A204.1 (cell line): ENCODE data around the gene AKAP1.
"Not testable (repeated sequence)": the region's sequence is repeated elsewhere in the genome, so short reads cannot be mapped to it uniquely, and the experiment has no call there.

Experiments
- FAIRE-seq: peaks from 2 replicates; lab custom pipeline; 2012; peaks lifted over from hg19 to GRCh38; lab: Jason Lieb, UNC

AKAP1 gene

DNA sequence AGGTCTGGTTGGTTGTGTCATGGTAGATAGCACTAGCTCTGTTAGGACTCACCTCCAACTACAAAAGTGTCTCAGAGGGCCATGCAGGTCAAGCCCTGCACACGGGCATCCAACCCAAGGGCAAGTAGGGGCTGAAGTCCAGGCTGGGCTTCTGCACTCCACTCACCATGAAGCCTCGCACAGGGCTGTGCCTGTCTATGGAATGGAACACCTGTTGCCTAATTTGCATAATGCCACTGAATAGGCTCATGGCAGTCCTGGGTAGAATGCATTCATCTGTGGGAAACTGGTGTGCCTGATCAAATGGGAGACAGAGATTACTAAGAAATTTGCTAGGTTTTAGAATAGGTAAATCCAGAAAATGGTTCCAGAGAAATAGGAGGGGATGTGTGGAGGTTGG, 8.0 kb upstream of the AKAP1 start:
- FAIRE-seq, result no peak

DNA sequence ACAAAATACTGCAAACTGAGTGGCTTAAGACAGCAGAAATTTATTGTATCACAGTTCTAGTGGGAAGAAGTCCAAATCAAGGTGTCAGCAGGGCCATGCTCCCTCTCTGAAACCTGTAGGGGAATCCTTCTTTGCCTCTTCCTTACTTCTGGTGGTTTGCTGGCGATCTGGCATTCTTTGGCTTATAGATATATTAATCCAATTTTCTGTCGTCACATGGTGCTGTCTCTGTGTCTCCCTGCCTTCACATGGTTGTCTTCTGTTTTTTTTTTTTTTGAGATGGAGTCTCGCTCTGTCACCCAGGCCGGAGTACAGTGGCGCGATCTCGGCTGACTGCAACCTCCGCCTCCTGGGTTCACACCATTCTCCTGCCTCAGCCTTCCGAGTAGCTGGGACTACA, 6.8 kb upstream of the AKAP1 start:
- FAIRE-seq, result no peak

DNA sequence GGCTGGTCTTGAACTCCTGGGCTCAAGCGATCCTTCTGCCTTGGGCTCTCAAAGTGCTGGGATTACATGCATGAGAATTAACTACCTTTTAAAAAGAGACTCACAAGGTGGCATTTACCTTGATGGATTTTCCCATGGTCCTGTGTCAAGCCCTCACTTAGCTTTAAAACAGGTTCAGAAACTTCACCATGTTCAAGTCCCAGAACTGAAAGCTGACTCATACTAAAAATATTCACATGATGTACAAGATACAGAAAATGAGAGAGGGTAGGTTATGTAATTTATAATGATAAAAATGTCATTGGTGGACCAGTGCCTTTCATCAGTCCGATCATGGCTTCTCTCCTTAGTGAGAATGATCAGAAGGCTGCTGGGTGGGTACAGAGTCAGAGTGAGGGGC, 4.3 kb upstream of the AKAP1 start:
- FAIRE-seq, result no peak

DNA sequence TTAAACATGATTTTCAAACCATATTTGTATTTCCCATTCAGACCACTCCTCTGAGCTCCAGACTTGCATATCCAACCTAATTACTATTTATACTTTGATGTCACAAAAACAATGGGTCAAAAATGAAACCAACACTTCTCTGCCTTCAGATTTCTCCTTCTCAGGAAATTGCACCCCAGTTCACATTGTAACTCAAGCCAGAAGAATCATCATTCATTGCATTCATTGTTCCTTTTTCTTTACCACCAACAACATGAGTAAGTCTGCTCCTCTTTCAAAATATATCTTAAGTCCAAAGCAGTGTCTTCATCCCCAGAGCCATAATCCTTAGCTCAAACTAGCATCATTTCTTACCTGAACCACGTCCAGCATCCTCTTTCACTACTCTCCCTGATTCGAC, 2.6 kb upstream of the AKAP1 start:
- FAIRE-seq, result no peak

DNA sequence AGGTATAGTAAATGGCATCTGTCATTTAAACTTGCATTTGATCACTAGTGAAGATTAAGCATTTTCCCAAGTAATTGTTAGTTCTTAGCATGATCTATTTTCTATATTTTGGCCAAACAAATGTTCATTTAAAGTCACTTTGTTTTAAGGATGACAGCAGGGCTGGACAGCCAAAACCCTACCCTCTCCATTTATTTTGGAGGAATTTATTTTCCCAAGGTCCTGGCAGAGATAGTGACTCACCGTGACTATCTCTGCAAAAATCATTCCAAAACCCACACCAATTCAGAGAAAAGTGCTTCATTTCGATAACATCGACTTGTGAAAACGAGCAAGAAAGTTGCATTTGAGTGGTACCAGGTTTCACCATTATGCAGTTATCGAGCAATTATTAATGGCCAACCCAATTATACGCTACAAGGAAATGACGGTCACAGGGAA, 665 bp upstream of the AKAP1 start:
- FAIRE-seq, result no peak

DNA sequence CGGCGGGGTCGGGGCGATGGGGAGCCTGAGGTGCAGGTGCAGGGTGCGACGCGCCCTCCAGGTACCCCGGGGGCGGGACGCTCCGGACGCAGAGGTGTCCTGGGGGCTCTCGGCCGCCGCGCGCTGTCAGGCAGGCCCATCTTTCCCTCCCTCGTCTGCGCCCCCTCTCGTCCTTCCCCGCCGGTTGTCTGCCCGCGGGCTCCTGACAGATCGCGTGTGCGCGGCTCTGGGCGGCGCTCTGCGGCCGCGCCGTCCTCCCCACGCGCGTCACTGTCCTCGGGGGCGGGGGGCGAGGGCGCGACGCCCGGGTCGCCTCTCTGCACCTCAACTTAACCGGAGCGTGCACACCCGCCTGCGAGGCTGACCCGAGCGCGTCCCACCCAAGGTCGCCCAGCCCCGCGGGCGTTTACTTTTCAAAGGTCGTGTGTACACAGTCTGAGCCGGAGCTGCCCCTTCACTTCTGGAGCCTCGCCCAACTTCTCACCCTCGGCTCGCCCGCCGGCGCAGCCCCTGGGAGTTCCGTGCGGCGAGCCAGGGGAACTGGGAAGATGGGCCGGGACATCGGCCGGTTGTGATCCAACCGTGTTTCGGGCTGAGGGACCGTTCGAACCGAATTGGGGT, 512 bp downstream of the AKAP1 start:
- FAIRE-seq, result no peak

DNA sequence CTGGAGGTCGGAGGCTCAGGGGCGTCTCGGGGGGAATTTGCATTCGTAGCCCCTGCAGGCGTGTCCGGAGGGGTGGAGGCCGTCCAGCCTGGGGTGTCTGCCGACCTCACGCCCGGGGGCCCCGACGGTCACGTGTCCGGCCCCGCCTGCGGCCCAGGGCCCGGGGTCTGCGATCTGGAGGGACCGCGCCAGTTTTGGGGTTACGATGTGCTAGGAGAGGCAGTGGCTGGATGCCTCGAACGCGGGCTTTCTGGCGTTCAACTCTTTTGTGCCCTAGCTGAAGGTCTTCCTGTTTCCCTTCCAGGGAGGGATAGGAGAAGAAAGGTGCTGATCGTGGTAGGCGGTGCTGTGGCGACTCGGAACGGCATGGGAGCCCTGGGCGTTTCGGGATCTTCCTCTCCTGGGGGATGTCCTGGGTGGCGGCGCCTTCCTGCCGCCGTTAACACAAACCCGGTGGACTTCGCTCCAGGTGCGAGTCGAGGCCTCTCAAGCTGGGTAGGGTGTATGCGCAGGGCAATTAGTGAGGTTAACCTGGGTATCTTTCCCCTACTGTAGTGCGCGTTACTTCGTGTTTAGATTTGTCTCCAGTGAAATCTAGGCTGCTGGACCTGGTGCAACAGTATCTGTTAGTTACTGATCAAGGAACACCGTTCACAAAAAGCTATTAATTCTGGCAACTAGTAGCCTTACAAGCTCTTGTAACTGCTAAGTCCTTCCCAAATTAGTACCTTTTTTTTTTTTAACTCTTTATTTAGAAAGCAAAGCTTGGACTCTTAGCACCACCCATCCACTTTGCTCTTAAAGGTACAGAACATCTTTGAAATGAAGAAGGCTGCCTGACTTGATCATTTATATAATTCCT, 1.3 kb downstream of the AKAP1 start:
- FAIRE-seq, result no peak

DNA sequence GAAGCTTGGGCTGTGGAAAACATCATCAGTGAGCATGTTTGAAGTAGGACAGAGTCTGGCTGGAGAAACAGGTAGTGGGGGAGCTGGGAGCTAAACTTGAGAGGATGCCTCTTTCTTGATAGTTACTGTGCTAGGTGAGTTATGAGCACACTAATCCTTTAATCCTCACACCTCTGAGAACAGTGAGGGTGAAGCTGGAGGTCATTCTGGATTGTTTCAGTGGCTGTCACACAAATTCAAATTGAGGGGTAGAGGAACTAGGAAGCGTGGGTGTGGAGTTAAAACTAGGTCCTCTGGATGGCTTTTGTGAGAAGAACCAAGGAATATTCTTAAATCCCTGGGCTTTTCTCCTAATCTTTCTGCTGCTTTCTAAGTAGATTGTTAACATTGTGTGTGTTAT, 3.3 kb downstream of the AKAP1 start:
- no peak for FAIRE-seq

DNA sequence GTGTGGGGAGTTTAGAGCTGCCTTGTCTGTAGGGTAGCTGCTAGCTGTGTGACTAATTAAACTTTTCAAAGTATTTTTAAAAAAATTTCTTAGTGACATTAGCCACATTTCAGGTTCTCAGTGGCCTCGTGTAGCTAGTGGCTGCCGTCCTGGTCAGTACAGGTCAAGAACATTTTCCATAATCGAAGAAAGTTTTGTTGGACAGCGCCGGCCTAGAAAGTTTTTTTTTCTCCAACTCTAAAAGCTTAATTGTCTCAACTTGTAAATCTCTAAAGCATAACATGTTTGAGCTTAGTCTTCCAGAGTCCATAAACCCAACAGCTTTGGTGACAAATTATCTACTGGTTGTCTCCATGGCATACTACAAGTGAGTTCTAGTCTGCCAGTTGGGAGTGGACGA, 4.3 kb downstream of the AKAP1 start:
- FAIRE-seq, result no peak

DNA sequence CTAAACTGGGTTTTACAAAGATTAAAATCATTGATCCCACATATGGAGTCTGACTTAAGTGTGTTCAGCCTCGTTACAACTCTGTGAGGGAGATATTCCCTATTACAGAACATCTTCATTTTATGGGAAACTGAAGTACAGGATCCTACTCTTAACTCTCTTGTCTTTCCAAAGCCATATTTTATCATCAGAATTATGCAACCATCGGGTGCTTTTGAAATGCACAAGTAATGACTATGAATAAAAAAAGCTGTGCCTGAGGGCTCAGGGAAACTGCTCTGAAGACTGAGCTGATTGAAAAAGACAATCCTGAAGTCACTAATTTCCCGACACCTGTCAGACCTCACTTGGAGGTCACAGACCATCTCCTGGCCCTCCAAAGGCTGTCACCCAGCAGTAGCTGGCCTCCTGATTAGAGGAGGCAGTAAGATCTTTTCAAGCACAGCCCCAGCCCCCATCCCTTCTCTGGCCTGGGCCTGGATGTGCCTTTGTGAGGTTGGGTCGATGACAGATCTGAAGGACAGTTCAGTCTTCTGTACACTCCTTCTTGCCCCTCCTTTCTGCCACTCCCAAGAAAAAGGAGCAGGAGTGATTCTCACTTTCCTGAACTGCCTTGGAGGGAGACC, 5.6 kb downstream of the AKAP1 start:
- FAIRE-seq, result no peak

DNA sequence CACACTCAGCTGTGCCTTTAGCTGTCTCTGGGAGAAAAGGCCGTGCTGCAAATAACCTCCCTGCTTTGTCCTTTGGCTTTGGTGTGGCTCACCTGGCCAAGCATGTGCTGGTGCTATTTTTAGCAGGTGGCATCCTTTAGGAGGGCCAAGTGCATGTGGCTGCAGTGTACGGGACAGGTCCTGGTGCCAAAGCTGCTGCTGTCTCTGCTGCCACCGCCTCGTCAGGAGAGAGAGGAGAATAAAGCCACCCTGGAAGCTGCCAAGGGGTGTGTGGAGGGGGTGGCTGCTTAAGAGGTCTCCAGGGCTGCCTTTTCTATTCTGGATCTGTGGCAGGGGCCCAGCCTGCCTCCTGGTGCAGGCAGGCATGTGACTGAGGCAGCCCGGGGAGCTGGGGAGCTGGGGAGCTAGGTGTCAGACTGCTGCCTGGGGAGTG, 6.2 kb downstream of the AKAP1 start:
- no peak for FAIRE-seq

DNA sequence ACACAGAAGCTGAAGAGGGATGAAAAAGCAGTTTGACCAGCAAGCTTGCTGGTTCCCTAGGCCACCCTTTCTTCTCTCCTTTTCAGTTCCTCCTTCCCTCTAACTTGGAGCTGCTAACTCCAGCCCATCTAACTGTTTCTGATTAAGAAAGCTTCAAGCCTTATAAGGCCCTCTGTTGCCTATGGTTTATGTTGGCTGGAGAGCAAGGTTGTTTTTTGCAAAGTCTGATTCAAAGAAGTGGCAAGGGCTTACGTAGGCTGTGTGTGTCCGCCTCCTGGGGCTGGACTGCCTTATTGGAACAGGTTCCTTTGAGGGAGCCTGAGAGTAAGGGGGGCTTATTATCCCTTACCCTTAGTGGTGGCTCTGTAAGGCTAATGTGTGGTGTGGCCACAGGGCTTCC, 7.1 kb downstream of the AKAP1 start:
- FAIRE-seq, result no peak

DNA sequence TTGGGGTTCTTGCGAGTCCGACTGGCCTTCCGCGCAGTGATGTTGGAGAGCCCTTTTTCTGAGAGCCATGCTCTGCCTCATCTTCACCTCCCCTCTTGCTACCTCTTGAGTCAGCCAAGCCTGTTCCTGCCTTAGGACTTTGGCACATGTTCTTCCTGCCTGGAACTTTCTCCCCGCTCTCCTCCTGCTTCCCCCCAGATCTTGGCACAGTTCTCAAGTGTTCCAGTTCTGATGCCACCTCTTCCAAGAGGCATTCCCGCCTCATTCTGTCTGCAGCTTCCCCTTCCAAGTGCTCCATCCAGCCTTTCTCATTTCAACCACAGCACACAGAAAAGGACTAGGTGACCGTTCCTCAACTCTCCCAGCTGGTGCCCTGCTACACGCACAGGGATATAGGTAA, 7.7 kb downstream of the AKAP1 start:
- FAIRE-seq, result no peak

DNA sequence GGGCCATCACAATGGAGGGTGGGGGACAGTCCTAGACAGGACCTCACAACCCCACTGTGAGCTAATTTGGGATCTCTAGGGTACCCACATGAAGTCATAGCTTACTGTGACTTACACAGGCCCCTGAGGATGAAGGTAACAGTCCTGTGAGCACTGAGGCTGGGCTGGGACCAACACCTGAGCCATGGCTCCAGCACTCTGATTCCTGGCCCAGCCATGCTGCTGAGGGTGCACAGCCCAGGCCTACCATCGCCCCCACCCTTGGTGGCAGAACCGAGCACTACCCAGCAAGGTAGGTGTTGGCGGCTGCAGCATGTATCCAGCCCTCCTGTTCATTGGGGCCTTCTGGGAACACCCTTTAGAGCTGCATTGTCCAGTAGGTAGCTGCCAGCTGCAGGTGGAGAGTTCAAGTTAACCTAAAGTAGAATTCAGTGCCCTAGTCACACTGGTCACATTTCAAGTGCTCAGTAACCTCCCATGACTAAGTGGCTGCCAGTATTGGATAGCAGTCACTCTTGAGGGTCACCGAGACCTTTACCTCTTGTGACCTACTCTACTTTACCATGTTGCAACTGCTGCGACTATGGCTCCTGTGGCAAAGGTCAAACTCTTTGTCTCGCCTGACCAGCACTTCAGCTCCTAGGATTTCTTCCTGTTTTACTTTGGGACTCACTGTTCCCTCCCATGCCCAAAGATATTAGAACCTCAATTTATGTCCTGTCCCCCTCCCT, 11.6 kb downstream of the AKAP1 start:
- no peak for FAIRE-seq

DNA sequence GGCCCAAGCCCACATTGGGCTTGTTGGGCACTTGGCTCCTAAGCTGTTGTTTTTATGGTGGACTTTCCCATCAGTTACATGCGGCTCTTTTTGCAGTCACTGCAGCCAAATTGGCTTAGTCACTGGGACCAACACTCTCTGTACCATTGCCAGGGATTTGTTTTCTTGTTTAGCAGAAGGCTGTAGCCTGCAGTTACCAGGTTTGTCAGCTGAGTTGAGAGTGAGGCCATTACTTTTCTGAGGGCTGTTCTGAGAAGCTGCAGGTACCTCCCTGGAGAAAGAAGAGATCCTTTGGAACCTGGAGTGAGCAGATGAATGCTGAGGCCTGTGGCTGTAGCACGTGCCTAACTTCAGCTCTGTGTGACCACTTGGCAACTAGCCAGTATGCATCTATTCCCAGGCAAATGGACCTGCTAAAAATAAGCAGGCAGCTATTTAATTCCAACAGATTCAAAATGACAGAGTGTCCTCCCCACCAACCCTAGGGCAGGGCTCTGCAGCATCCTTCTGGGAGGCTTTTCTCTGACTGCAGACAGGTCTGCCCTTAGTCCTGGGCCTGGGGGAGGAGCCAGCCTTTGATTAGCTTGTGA, 12.9 kb downstream of the AKAP1 start:
- no peak for FAIRE-seq

DNA sequence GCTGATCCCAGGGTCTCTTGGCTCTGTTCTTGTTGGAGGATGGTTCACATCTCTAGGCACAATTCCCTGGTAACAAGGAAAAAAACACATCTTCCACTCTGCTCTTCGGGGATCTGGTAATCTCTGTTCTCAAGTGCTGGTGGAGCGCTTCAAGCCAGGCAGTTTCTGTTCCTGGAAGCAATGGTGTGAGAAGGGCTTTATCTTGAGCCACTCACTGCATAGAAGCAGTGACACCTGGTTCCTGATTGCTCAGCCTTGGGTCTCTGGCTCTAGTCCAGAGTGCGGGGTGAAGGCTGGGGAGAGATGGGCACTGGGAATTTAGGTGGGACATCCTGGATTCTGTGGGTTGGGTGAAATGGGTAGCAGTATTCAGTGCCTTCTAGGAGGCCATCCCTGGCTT, 14.1 kb downstream of the AKAP1 start:
- no peak for FAIRE-seq

DNA sequence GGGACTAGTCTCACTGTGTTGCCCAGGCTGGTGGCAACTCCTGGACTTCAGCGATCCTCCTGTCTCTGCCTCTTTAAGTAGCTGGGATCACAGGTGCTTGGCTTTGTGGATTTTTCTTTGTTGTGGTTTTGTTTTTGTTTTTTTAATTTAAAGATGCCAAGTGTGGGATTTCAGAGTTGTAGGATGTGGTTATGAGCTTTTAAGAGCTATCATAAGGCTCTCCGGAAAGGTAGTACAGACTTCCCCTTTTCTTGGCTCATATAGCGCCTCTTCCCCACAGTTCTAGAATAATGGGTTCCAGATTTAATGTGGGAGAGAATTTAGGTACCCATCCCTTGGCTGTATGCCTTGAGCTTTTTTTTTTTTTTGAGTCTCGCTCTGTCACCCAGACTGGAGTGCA, 17.1 kb downstream of the AKAP1 start:
- no peak for FAIRE-seq

DNA sequence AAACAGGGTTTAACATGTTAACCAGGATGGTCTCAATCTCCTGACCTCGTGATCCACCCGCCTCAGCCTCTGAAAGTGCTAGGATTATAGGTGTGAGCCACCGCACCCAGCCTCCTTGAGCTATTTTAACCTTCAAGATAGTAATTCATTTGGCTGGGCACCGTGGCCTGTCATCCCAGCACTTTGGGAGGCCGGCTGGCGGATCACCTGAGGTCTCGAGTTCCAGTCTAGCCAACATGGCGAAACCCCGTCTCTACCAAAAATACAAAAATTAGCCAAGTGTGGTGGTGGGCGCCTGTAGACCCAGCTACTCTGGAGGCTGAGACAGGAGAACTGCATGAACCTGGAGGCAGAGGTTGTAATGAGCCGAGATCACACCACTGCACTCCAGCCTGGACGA, 17.6 kb downstream of the AKAP1 start:
- FAIRE-seq, result not testable (repeated sequence)

DNA sequence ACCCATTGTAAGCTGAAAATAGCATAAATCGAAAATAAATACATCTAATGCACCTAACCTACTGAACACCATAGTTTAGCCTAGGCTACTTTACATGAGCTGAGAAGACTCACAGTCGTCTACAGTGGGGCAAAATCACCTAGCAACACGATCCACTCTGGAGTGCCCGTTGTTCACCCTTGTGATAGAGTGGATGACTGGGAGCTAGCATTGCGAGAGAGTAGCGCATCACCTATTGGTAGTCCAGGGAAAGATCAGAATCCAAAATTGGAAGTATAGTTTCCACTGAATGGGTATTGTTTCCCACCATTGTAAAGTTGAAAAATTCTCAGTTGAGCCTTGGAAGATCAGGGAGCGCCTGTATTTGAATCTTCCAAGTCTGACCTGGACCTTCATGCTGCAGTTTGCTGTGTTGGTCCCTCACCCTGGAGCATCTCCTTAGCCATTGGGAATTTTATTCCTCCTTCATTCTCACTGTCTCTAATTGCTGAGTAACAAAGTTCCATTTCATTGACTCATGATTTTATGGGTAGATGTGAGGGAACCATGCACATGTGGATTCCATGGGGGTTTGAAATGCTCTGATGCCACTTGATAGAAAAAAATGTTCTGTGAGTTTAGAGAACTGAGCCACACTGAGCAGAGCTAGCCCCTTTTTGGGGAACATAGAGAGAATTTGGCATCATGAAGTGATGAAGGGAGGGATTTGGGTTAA, 19.6 kb downstream of the AKAP1 start:
- FAIRE-seq, result no peak

DNA sequence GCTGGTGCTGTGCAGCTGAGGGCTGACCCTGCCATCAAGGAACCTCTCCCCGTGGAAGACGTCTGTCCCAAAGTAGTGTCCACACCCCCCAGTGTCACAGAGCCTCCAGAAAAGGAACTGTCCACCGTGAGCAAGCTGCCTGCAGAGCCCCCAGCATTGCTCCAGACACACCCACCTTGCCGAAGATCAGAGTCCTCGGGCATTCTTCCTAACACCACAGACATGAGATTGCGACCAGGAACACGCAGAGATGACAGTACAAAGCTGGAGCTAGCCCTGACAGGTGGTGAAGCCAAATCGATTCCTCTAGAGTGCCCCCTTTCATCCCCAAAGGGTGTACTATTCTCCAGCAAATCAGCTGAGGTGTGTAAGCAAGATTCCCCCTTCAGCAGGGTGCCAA, 20.5 kb downstream of the AKAP1 start:
- FAIRE-seq, result no peak

DNA sequence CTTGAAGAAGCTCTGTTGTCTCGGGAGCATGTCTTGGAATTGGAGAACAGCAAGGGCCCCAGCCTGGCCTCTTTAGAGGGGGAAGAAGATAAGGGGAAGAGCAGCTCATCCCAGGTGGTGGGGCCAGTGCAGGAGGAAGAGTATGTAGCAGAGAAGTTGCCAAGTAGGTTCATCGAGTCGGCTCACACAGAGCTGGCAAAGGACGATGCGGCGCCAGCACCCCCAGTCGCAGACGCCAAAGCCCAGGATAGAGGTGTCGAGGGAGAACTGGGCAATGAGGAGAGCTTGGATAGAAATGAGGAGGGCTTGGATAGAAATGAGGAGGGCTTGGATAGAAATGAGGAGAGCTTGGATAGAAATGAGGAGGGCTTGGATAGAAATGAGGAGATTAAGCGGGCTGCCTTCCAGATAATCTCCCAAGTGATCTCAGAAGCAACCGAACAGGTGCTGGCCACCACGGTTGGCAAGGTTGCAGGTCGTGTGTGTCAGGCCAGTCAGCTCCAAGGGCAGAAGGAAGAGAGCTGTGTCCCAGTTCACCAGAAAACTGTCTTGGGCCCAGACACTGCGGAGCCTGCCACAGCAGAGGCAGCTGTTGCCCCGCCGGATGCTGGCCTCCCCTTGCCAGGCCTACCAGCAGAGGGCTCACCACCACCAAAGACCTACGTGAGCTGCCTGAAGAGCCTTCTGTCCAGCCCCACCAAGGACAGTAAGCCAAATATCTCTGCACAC, 21.2 kb downstream of the AKAP1 start:
- no peak for FAIRE-seq
